ENCODE results near the gene NAPEPLD. TPM values are rescaled to one million over a fixed set of nuclear protein-coding genes. Genes with fewer than 3 reads are reported as not detected.
"Not testable (repeated sequence)": the region's sequence is repeated elsewhere in the genome, so short reads cannot be mapped to it uniquely, and the experiment has no call there.

The NAPEPLD gene
- total and polyA plus RNA-seq, 5 donors from 2014 or later: 6.4 to 11.2 (median 8.7) TPM

GRCh38 chr7:103162641-103163040, 13.7 kb upstream of the NAPEPLD start:
- not testable (repeated sequence) for H3K27ac Mint-ChIP-seq; H3K4me3 Mint-ChIP-seq; H3K9me3 ChIP-seq (ENCODE audit: control insufficient read depth in 2 of 2, low read length in 2 of 2); H3K27ac ChIP-seq (ENCODE audit: insufficient read depth, low read length, poor library complexity, severe bottlenecking); DNase-seq; H3K36me3 Mint-ChIP-seq; H3K4me1 Mint-ChIP-seq; H3K27me3 ChIP-seq (ENCODE audit: control insufficient read depth, insufficient read depth, low read length); H3K36me3 ChIP-seq (ENCODE audit: control insufficient read depth, insufficient read depth, low read length); ATAC-seq (ENCODE audit: low read depth in 2 of 2); H3K4me3 ChIP-seq (ENCODE audit: low read depth, low read length); H3K9me3 Mint-ChIP-seq; H3K4me1 ChIP-seq (ENCODE audit: control insufficient read depth, insufficient read depth, low read length, poor library complexity, severe bottlenecking); H3K27me3 Mint-ChIP-seq

GRCh38 chr7:103161998-103162616, 13.2 kb upstream of the NAPEPLD start:
- not testable (repeated sequence) for H3K4me3 Mint-ChIP-seq; ATAC-seq (ENCODE audit: low read depth in 2 of 2); H3K9me3 ChIP-seq (ENCODE audit: control insufficient read depth in 2 of 2, low read length in 2 of 2); H3K9me3 Mint-ChIP-seq; H3K4me1 ChIP-seq (ENCODE audit: control insufficient read depth, insufficient read depth, low read length, poor library complexity, severe bottlenecking); H3K4me3 ChIP-seq (ENCODE audit: low read depth, low read length); H3K4me1 Mint-ChIP-seq; DNase-seq; H3K27me3 ChIP-seq (ENCODE audit: control insufficient read depth, insufficient read depth, low read length); H3K27ac ChIP-seq (ENCODE audit: insufficient read depth, low read length, poor library complexity, severe bottlenecking); H3K36me3 Mint-ChIP-seq; H3K36me3 ChIP-seq (ENCODE audit: control insufficient read depth, insufficient read depth, low read length); H3K27me3 Mint-ChIP-seq
- H3K27ac Mint-ChIP-seq: peak overlapping the region in 1 of 3 donors; percentile 31

DNA sequence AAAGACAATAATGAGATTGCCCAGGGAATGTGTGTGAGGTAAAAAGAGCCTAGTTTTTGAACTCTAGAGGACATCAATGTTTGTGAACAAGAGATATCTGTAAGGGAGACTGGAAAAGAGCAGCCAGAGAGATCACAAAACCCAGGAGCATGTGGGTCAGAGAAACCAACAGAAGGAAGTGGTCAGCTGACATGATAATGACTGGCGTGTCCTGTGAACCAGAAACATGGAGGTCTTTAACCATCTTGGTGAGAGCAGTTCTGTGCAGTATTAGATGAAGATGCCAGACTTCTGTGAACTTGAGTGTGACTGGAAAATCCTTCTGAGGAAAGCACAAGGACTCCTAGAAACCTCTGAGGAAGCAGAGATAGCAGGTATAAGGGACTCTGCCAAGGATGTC, 10.2 kb upstream of the NAPEPLD start:
- ATAC-seq (ENCODE audit: low read depth in 2 of 2); H3K27me3 Mint-ChIP-seq; H3K36me3 ChIP-seq (ENCODE audit: control insufficient read depth, insufficient read depth, low read length); H3K9me3 ChIP-seq (ENCODE audit: control insufficient read depth in 2 of 2, low read length in 2 of 2); H3K27ac ChIP-seq (ENCODE audit: insufficient read depth, low read length, poor library complexity, severe bottlenecking); DNase-seq; H3K4me3 ChIP-seq (ENCODE audit: low read depth, low read length); H3K4me3 Mint-ChIP-seq; H3K27me3 ChIP-seq (ENCODE audit: control insufficient read depth, insufficient read depth, low read length); H3K4me1 ChIP-seq (ENCODE audit: control insufficient read depth, insufficient read depth, low read length, poor library complexity, severe bottlenecking); H3K9me3 Mint-ChIP-seq; H3K36me3 Mint-ChIP-seq; H3K27ac Mint-ChIP-seq: not testable (repeated sequence)
- H3K4me1 Mint-ChIP-seq: peaks cover 0 to 12% (median 6%) of the 10 kb centered on the region in 4 donors

DNA sequence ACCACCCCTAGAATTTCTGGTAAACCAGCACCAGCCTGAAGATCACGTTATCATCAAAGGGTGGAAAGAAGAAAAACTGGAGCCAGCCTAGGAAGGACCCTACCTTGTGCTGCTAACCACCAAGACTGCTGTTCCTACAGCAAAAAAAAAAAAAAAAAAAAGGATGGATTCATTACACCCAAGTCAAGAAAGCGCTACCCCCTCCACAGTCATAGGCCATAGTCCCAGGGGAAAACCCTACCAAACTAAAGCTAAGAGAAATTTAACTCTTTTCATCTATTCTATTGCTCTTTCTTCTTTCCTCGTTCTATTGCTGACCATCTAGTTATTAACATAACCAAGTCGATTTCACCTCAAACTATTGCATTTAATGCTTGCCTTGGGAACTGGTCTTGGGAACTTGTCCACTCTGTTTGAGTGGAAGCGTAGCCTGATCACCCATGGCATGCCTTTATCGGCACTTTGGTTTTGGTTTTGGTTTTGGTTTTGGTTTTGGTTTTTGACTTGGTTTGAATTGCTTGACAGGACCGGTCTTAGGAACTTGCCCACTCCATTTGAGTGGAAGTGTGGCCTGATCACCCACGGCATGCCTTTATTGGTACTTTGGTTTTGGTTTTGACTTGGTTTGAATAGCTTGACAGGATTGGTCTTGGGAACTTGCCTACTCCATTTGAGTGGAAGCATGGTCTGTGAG, 6.6 kb upstream of the NAPEPLD start:
- peak in 2 of 3 donors; percentile 33 to 64 for DNase-seq

DNA sequence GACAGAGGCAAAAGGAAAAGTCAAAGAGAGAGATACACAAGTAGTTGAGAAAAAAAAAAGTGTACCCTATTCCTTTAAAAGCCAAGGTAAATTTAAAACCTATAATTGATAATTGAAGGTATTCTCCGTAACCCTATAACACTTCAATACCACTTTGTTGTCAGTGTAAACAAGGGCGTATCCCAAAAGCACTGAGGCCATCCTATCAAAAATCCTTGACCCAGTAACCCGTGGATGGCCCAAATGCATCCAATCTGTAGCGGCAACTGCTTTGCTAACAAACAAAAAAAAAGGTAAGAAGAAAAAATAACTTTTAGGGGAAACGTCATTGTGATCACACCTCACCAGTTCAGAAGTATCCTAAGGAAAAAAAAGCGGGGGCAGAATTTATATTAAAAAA, 5.1 kb upstream of the NAPEPLD start:
- Histone ChIP-seq H3K36me3 (ENCODE audit: control insufficient read depth, insufficient read depth, low read length) (no peaks in the 10 kb centered on the region), H3K27ac (ENCODE audit: insufficient read depth, low read length, poor library complexity, severe bottlenecking) (no peak overlapping the region), H3K4me1 (ENCODE audit: control insufficient read depth, insufficient read depth, low read length, poor library complexity, severe bottlenecking) (peaks cover 6% of the 10 kb centered on the region), H3K27me3 (ENCODE audit: control insufficient read depth, insufficient read depth, low read length) (no peaks in the 10 kb centered on the region), H3K9me3 (ENCODE audit: control insufficient read depth in 2 of 2, low read length in 2 of 2) (no peaks in the 10 kb centered on the region), H3K4me3 (ENCODE audit: low read depth, low read length) (no peak overlapping the region)
- no peak for DNase-seq
- Mint-ChIP-seq H3K4me3 (peak overlapping the region in 1 of 4 donors; percentile 20), H3K9me3 (peaks cover 0 to 1% (median 0%) of the 10 kb centered on the region in 7 donors), H3K36me3 (peaks cover 9% of the 10 kb centered on the region), H3K4me1 (peaks cover 0 to 28% (median 12%) of the 10 kb centered on the region in 4 donors), H3K27ac (no peak overlapping the region), H3K27me3 (peaks cover 9% of the 10 kb centered on the region)
- no peak for ATAC-seq (ENCODE audit: low read depth in 2 of 2)

More for the DNA sequence above, 6.6 kb upstream of the NAPEPLD start:
- not testable (repeated sequence) for H3K36me3 ChIP-seq (ENCODE audit: control insufficient read depth, insufficient read depth, low read length); H3K36me3 Mint-ChIP-seq; H3K9me3 ChIP-seq (ENCODE audit: control insufficient read depth in 2 of 2, low read length in 2 of 2); H3K27me3 ChIP-seq (ENCODE audit: control insufficient read depth, insufficient read depth, low read length); H3K9me3 Mint-ChIP-seq; H3K27me3 Mint-ChIP-seq; H3K4me1 ChIP-seq (ENCODE audit: control insufficient read depth, insufficient read depth, low read length, poor library complexity, severe bottlenecking)
- peak overlapping the region; percentile 83 for H3K4me3 ChIP-seq (ENCODE audit: low read depth, low read length)
- H3K27ac ChIP-seq (ENCODE audit: insufficient read depth, low read length, poor library complexity, severe bottlenecking): peak overlapping the region; percentile 5
- peak overlapping the region; percentile 35 to 87 (median 78) for H3K4me3 Mint-ChIP-seq
- peak in 1 of 2 donors; percentile 54 for ATAC-seq (ENCODE audit: low read depth in 2 of 2)
- peak overlapping the region; percentile 84 to 91 (median 85) for H3K27ac Mint-ChIP-seq
- peaks cover 0 to 19% (median 6%) of the 10 kb centered on the region in 4 donors for H3K4me1 Mint-ChIP-seq

GRCh38 chr7:103152744-103153617, 4.1 kb upstream of the NAPEPLD start:
- not testable (repeated sequence) for H3K27me3 ChIP-seq (ENCODE audit: control insufficient read depth, insufficient read depth, low read length); H3K4me3 ChIP-seq (ENCODE audit: low read depth, low read length); H3K9me3 Mint-ChIP-seq; H3K9me3 ChIP-seq (ENCODE audit: control insufficient read depth in 2 of 2, low read length in 2 of 2); H3K27ac ChIP-seq (ENCODE audit: insufficient read depth, low read length, poor library complexity, severe bottlenecking); H3K27me3 Mint-ChIP-seq; DNase-seq; ATAC-seq (ENCODE audit: low read depth in 2 of 2); H3K36me3 ChIP-seq (ENCODE audit: control insufficient read depth, insufficient read depth, low read length)
- peak overlapping the region in 1 of 4 donors; percentile 20 for H3K4me3 Mint-ChIP-seq
- peaks cover 11% of the 10 kb centered on the region for H3K36me3 Mint-ChIP-seq
- peaks cover 14% of the 10 kb centered on the region for H3K4me1 ChIP-seq (ENCODE audit: control insufficient read depth, insufficient read depth, low read length, poor library complexity, severe bottlenecking)
- H3K27ac Mint-ChIP-seq: peak overlapping the region in 2 of 3 donors; percentile 25 to 74
- H3K4me1 Mint-ChIP-seq: peaks cover 9 to 36% (median 17%) of the 10 kb centered on the region in 4 donors

GRCh38 chr7:103151993-103152676, 3.2 kb upstream of the NAPEPLD start:
- not testable (repeated sequence) for H3K36me3 ChIP-seq (ENCODE audit: control insufficient read depth, insufficient read depth, low read length); ATAC-seq (ENCODE audit: low read depth in 2 of 2); H3K27me3 Mint-ChIP-seq; H3K9me3 Mint-ChIP-seq; DNase-seq; H3K4me3 ChIP-seq (ENCODE audit: low read depth, low read length); H3K27me3 ChIP-seq (ENCODE audit: control insufficient read depth, insufficient read depth, low read length); H3K9me3 ChIP-seq (ENCODE audit: control insufficient read depth in 2 of 2, low read length in 2 of 2); H3K27ac ChIP-seq (ENCODE audit: insufficient read depth, low read length, poor library complexity, severe bottlenecking)
- H3K4me1 ChIP-seq (ENCODE audit: control insufficient read depth, insufficient read depth, low read length, poor library complexity, severe bottlenecking): peaks cover 17% of the 10 kb centered on the region
- H3K27ac Mint-ChIP-seq: peak overlapping the region in 1 of 3 donors; percentile 74
- H3K4me1 Mint-ChIP-seq: peaks cover 17 to 43% (median 24%) of the 10 kb centered on the region in 4 donors
- peak overlapping the region in 2 of 4 donors; percentile 10 to 29 for H3K4me3 Mint-ChIP-seq
- peaks cover 11% of the 10 kb centered on the region for H3K36me3 Mint-ChIP-seq
